Fibroblast of villous mesenchyme (primary cell): Measurements from ENCODE around the gene OR52B4. TPM values are rescaled to one million over a fixed set of nuclear protein-coding genes. Genes with fewer than 3 reads are reported as not detected.
"Not testable (repeated sequence)": the region's sequence is repeated elsewhere in the genome, so short reads cannot be mapped to it uniquely, and the experiment has no call there.

ENCODE experiments used
- DNase-seq: peaks from one replicate; pipeline ENCODE4 v3.0.0-alpha.2; 2010; ENCODE audit warnings: low read depth
- H3K4me3 ChIP-seq: 2 replicates; pipeline ENCODE4 v1.5.1; 2011; ENCODE audit warnings: low read depth, mild to moderate bottlenecking, low read length
- CTCF ChIP-seq: IDR thresholded peaks from 2 replicates; pipeline ENCODE4 v1.5.1; 2012; ENCODE audit warnings: low read depth, mild to moderate bottlenecking, low read length; ENCODE audit not compliant: insufficient read depth
- total RNA-seq: library from RNA; depleted of rRNA; stranded (reverse); fragments of >200 nt; gene quantifications from 2 replicates; pipeline ENCODE4 v1.2.3, GENCODE V29; 2012

OR52B4 gene
- not detected in 2 replicates for total RNA-seq

- TF ChIP-seq CTCF = no peak
- DNase-seq = no peak
- H3K4me3 ChIP-seq = no peak within 1 kb of the TSS
These were observed at the start of gene OR52B4 for GRCh38 chr11:4368286-4368685. OR52B4 (minus strand) TSS chr11:4368386; CDS start chr11:4368295, 91 bp downstream.

- no peak for DNase-seq
- no peak overlapping the region for H3K4me3 ChIP-seq
- TF ChIP-seq CTCF = no peak
These were observed 48.6 kb upstream of the OR52B4 start for GRCh38 chr11:4416816-4417215.

- TF ChIP-seq CTCF = no peak
- H3K4me3 ChIP-seq = no peak overlapping the region
- no peak for DNase-seq
These were observed 48.1 kb upstream of the OR52B4 start for GRCh38 chr11:4416306-4416705.

GRCh38 chr11:4406206-4406605 is 38.0 kb upstream of the OR52B4 start:
- not testable (repeated sequence) for DNase-seq, H3K4me3 ChIP-seq

- no peak for DNase-seq
- H3K4me3 ChIP-seq = peak overlapping the region; percentile 97
- TF ChIP-seq CTCF = no peak
These were observed 25.7 kb upstream of the OR52B4 start for GRCh38 chr11:4393858-4394223.

- peak; percentile 85 for DNase-seq
- no peak for TF ChIP-seq CTCF
- H3K4me3 ChIP-seq = peak within 1 kb of the TSS; percentile 97
These were observed 25.1 kb upstream of the OR52B4 start, which contains the start of gene TRIM21 for GRCh38 chr11:4393209-4393857. TRIM21 (minus strand) TSS chr11:4393702; CDS start chr11:4390409, 3,293 bp downstream.

GRCh38 chr11:4388221-4388620 is 20.0 kb upstream of the OR52B4 start:
- no peak overlapping the region for H3K4me3 ChIP-seq
- no peak for DNase-seq
- no peak for TF ChIP-seq CTCF
